Fibroblast of lung (primary cell): ENCODE results near the gene KIF2B. TPM values are rescaled to one million over a fixed set of nuclear protein-coding genes. Genes with fewer than 3 reads are reported as not detected.
"Not testable (repeated sequence)": the region's sequence is repeated elsewhere in the genome, so short reads cannot be mapped to it uniquely, and the experiment has no call there.

Experiments used
- DNase-seq, 2 donors: peaks; one replicate each; pipeline versions ENCODE4 v3.0.0 to v3.0.0-alpha.2; 2010; ENCODE audit warnings: low read depth in 2 of 2
- H2AFZ ChIP-seq: 2 replicates; pipeline ENCODE4 v1.5.1; 2012; ENCODE audit warnings: low read length, control low read depth, inconsistent platforms
- H3K27ac ChIP-seq: 2 replicates; pipeline ENCODE4 v1.5.1; 2011; ENCODE audit warnings: low read length, control low read depth; ENCODE audit not compliant: insufficient read depth
- H3K27me3 ChIP-seq: 2 replicates; pipeline ENCODE4 v1.5.1; 2011; ENCODE audit warnings: mild to moderate bottlenecking, low read length; ENCODE audit not compliant: control insufficient read depth, insufficient read depth
- H3K36me3 ChIP-seq: 2 replicates; pipeline ENCODE4 v1.5.1; 2011; ENCODE audit warnings: low read length; ENCODE audit not compliant: control insufficient read depth, insufficient read depth
- H3K4me1 ChIP-seq: 2 replicates; pipeline ENCODE4 v1.5.1; 2011; ENCODE audit warnings: low read length; ENCODE audit not compliant: control insufficient read depth, insufficient read depth; ENCODE audit errors: extremely low read depth
- H3K4me2 ChIP-seq: 2 replicates; pipeline ENCODE4 v1.5.1; 2011; ENCODE audit warnings: low read length, control low read depth; ENCODE audit not compliant: insufficient read depth; ENCODE audit errors: extremely low read depth
- H3K4me3 ChIP-seq, 4 experiments: fragments of 200-600 bp in 1 of 4; sonication (generic) in 1 of 4; replicated peaks in 1 of 4; 2 replicates each; pipeline ENCODE4 v1.5.1; 2011 to 2016; ENCODE audit warnings: low read length in 4 of 4, low read depth in 3 of 4, mild to moderate bottlenecking in 3 of 4, control low read depth in 2 of 4, inconsistent platforms in 1 of 4, mixed read lengths in 1 of 4; ENCODE audit not compliant: insufficient read depth in 1 of 4; ENCODE audit errors: control extremely low read depth in 1 of 4
- H3K79me2 ChIP-seq: 2 replicates; pipeline ENCODE4 v1.5.1; 2012; ENCODE audit warnings: mild to moderate bottlenecking, low read length, inconsistent platforms; ENCODE audit not compliant: control insufficient read depth, insufficient read depth
- H3K9ac ChIP-seq: 2 replicates; pipeline ENCODE4 v1.5.1; 2011; ENCODE audit warnings: mild to moderate bottlenecking, low read length, control low read depth; ENCODE audit not compliant: insufficient read depth
- H3K9me3 ChIP-seq: 2 replicates; pipeline ENCODE4 v1.5.1; 2012; ENCODE audit warnings: low read depth, low read length; ENCODE audit not compliant: control insufficient read depth, insufficient read depth
- H4K20me1 ChIP-seq: 2 replicates; pipeline ENCODE4 v1.5.1; 2011; ENCODE audit warnings: low read length; ENCODE audit not compliant: control insufficient read depth, insufficient read depth; ENCODE audit errors: extremely low read depth
- CTCF ChIP-seq, 2 donors: IDR thresholded peaks in 1 of 2; conservative IDR thresholded peaks in 1 of 2; 1 replicate in 1 of 2; 2 replicates in 1 of 2; pipeline ENCODE4 v1.5.1; 2011 to 2012; ENCODE audit warnings: low read length in 2 of 2, control low read depth in 1 of 2, inconsistent platforms in 1 of 2, low read depth in 1 of 2, mild to moderate bottlenecking in 1 of 2
- EZH2 ChIP-seq: IDR thresholded peaks from 2 replicates; pipeline ENCODE4 v1.5.1; 2012; ENCODE audit warnings: low read length, control low read depth, mild to moderate bottlenecking; ENCODE audit errors: missing control alignments
- polyA plus RNA-seq, 2 donors: library from polyadenylated mRNA; depleted of rRNA in 1 of 2; stranded (reverse) in 1 of 2; unstranded in 1 of 2; fragments of >200 nt; gene quantifications; 2 replicates each; pipeline ENCODE4 v1.2.1, GENCODE V29; 2011 to 2012; ENCODE audit warnings: missing spikeins in 1 of 2
- total RNA-seq: library from RNA; depleted of rRNA; stranded (reverse); fragments of >200 nt; gene quantifications from 2 replicates; pipeline ENCODE4 v1.2.1, GENCODE V29; 2014

Gene KIF2B
- total and polyA plus RNA-seq, 2 donors (not counting 1 experiment from before 2014, with no cell fraction given): not detected

- Histone ChIP-seq H3K9me3 (no peaks in the 10 kb centered on the region), H3K4me1 (no peaks in the 10 kb centered on the region), H3K4me3 (no peak overlapping the region), H3K27me3 (no peaks in the 10 kb centered on the region), H2AFZ (no peak overlapping the region), H3K9ac (no peak overlapping the region), H3K27ac (no peak overlapping the region), H3K79me2 (no peaks in the 10 kb centered on the region), H4K20me1 (no peaks in the 10 kb centered on the region), H3K4me2 (no peak overlapping the region), H3K36me3 (no peaks in the 10 kb centered on the region)
- peak; percentile 20 to 72 for DNase-seq
- TF ChIP-seq CTCF (conservative IDR thresholded peaks at IDR 0.05 in 1 of 2, IDR thresholded peaks at IDR 0.05 in 1 of 2; ENCODE audit: low read depth in 1 of 2, low read length in 2 of 2) (no peak), EZH2 (no peak)
Observed at GRCh38 chr17:53837131-53837530, 14.4 kb downstream of the KIF2B start.

GRCh38 chr17:53844491-53845107 is 21.9 kb downstream of the KIF2B start:
- Histone ChIP-seq H3K4me1 (no peaks in the 10 kb centered on the region), H3K36me3 (no peaks in the 10 kb centered on the region), H3K27ac (no peak overlapping the region), H3K9ac (no peak overlapping the region), H4K20me1 (no peaks in the 10 kb centered on the region), H3K27me3 (no peaks in the 10 kb centered on the region), H3K4me3 (no peak overlapping the region), H3K9me3 (no peaks in the 10 kb centered on the region), H3K4me2 (no peak overlapping the region), H2AFZ (no peak overlapping the region), H3K79me2 (no peaks in the 10 kb centered on the region)
- TF ChIP-seq EZH2: no peak
- no peak for TF ChIP-seq CTCF (conservative IDR thresholded peaks at IDR 0.05 in 1 of 2, IDR thresholded peaks at IDR 0.05 in 1 of 2; ENCODE audit: low read depth in 1 of 2, low read length in 2 of 2)
- DNase-seq: no peak

- H2AFZ ChIP-seq, H3K79me2 ChIP-seq, H3K36me3 ChIP-seq, H3K27ac ChIP-seq, H3K4me3 ChIP-seq, H3K9me3 ChIP-seq, H4K20me1 ChIP-seq, H3K27me3 ChIP-seq, DNase-seq, H3K9ac ChIP-seq, H3K4me2 ChIP-seq, H3K4me1 ChIP-seq: not testable (repeated sequence)
Observed at GRCh38 chr17:53871128-53871527, 48.4 kb downstream of the KIF2B start.
